DND-41 (cell line): ENCODE results near the gene AKIRIN2.

ENCODE experiments used
- CTCF ChIP-seq: IDR thresholded peaks from 2 replicates; pipeline ENCODE4 v1.5.1; 2012; ENCODE audit warnings: borderline replicate concordance, low read length, moderate library complexity, mild to moderate bottlenecking; ENCODE audit not compliant: poor library complexity, severe bottlenecking; ENCODE audit errors: extremely low read depth
- EZH2 ChIP-seq: IDR thresholded peaks from 3 replicates; pipeline ENCODE4 v1.6.1; 2012; ENCODE audit warnings: borderline replicate concordance, low read depth, mild to moderate bottlenecking, moderate library complexity, low read length, inconsistent platforms; ENCODE audit not compliant: severe bottlenecking

- no peak for TF ChIP-seq CTCF
- no peak for TF ChIP-seq EZH2
These were observed 15.0 kb upstream of the AKIRIN2 start for GRCh38 chr6:87716928-87717614.
